Endothelial cell of umbilical vein (primary cell): ENCODE data around the gene PFKL. TPM values are rescaled to one million over a fixed set of nuclear protein-coding genes. Genes with fewer than 3 reads are reported as not detected.

Experiments used
- BruUV-seq: library from RNA; stranded (reverse); fragments of 400-500 nt; replicated peaks from 2 replicates; lab custom pipeline; 2021; lab: Mats Ljungman, UMichigan
- CTCF ChIA-PET: fragments of 300-600, 350-600 bp; sonication (Branson Sonifier 250); formaldehyde crosslinking; loops from one replicate; lab custom pipeline; 2021; ENCODE audit warnings: antibody characterized with exemption, inconsistent platforms; lab: Charles Lee
- POLR2A ChIA-PET: fragments of 300-600, 350-600 bp; sonication (Branson Sonifier 250); formaldehyde crosslinking; loops from one replicate; lab custom pipeline; 2021; ENCODE audit warnings: antibody characterized with exemption, inconsistent platforms; lab: Charles Lee
- DNase-seq: peaks from one replicate; pipeline ENCODE4 v3.0.0-alpha.2; 2011; ENCODE audit warnings: low read depth, low spot score
- FAIRE-seq: peaks from 2 replicates; lab custom pipeline; 2011; peaks lifted over from hg19 to GRCh38; lab: Jason Lieb, UNC
- H2AFZ ChIP-seq: 2 replicates; pipeline ENCODE4 v1.6.0; 2012; ENCODE audit warnings: low read depth, low read length, control low read depth, inconsistent platforms
- H3K27ac ChIP-seq: 2 replicates; pipeline ENCODE4 v1.5.1; 2011; ENCODE audit warnings: low read depth, mild to moderate bottlenecking, control low read depth, low read length, moderate library complexity; ENCODE audit not compliant: insufficient read depth
- H3K27me3 ChIP-seq, 2 experiments: 2 replicates each; pipeline versions ENCODE4 v1.6.0 to v1.6.1; 2011; ENCODE audit warnings: low read length in 2 of 2, mixed read lengths in 1 of 2; ENCODE audit not compliant: control insufficient read depth in 2 of 2, insufficient read depth in 2 of 2
- H3K36me3 ChIP-seq, 2 experiments: 2 replicates in 1 of 2; 3 replicates in 1 of 2; pipeline ENCODE4 v1.5.1; 2011; ENCODE audit warnings: low read length in 2 of 2, mild to moderate bottlenecking in 1 of 2, moderate library complexity in 1 of 2; ENCODE audit not compliant: control insufficient read depth in 2 of 2, insufficient read depth in 2 of 2; ENCODE audit errors: extremely low read depth in 1 of 2
- H3K4me1 ChIP-seq: 3 replicates; pipeline ENCODE4 v1.5.1; 2011; ENCODE audit warnings: mild to moderate bottlenecking, low read length; ENCODE audit not compliant: control insufficient read depth, insufficient read depth; ENCODE audit errors: extremely low read depth
- H3K4me2 ChIP-seq: 2 replicates; pipeline ENCODE4 v1.6.1; 2011; ENCODE audit warnings: low read length, control low read depth, mixed read lengths; ENCODE audit not compliant: insufficient read depth
- H3K4me3 ChIP-seq, 3 experiments: fragments of 200-600 bp in 1 of 3; sonication (generic), shearing (Covaris generic) in 1 of 3; replicated peaks in 1 of 3; 2 replicates each; pipeline ENCODE4 v1.5.1; 2011 to 2016; ENCODE audit warnings: control low read depth in 3 of 3, low read length in 3 of 3, mild to moderate bottlenecking in 2 of 3, inconsistent platforms in 1 of 3, low read depth in 1 of 3, moderate library complexity in 1 of 3; ENCODE audit not compliant: insufficient read depth in 1 of 3
- H3K79me2 ChIP-seq: 2 replicates; pipeline ENCODE4 v1.6.0; 2012; ENCODE audit warnings: low read length, inconsistent platforms; ENCODE audit not compliant: control insufficient read depth, insufficient read depth
- H3K9ac ChIP-seq: replicated peaks from 2 replicates; pipeline ENCODE3; 2011; ENCODE audit warnings: low read length, control low read depth; ENCODE audit not compliant: insufficient read depth; ENCODE audit errors: extremely low read depth
- H3K9me1 ChIP-seq: replicated peaks from 3 replicates; pipeline ENCODE4 v1.6.0; 2011; ENCODE audit warnings: mild to moderate bottlenecking, low read length; ENCODE audit not compliant: control insufficient read depth, insufficient read depth; ENCODE audit errors: extremely low read depth
- H3K9me3 ChIP-seq: replicated peaks from 2 replicates; pipeline ENCODE4 v1.5.1; 2012; ENCODE audit warnings: low read length, inconsistent platforms; ENCODE audit not compliant: control insufficient read depth, insufficient read depth
- H4K20me1 ChIP-seq: replicated peaks from 2 replicates; pipeline ENCODE3; 2011; ENCODE audit warnings: mild to moderate bottlenecking, low read length; ENCODE audit not compliant: control insufficient read depth, insufficient read depth; ENCODE audit errors: extremely low read depth
- EZH2 ChIP-seq: IDR thresholded peaks from 2 replicates; pipeline ENCODE4 v1.6.1; 2012; ENCODE audit warnings: borderline replicate concordance, low read depth, mild to moderate bottlenecking, moderate library complexity, low read length, inconsistent platforms; ENCODE audit not compliant: severe bottlenecking
- FOS ChIP-seq: IDR thresholded peaks from 2 replicates; pipeline ENCODE4 v1.6.1; 2011; ENCODE audit warnings: mild to moderate bottlenecking, low read length, moderate library complexity, borderline replicate concordance; ENCODE audit not compliant: insufficient read depth
- GATA2 ChIP-seq: IDR thresholded peaks from 2 replicates; pipeline ENCODE4 v1.7.0; 2011; ENCODE audit warnings: low read depth, mild to moderate bottlenecking, moderate library complexity, mixed read lengths, low read length; ENCODE audit not compliant: insufficient read length, insufficient read depth
- JUN ChIP-seq: IDR thresholded peaks from 2 replicates; pipeline ENCODE4 v1.6.1; 2011; ENCODE audit warnings: borderline replicate concordance, low read depth; ENCODE audit not compliant: insufficient read length, insufficient read depth
- POLR2A ChIP-seq: IDR thresholded peaks from 2 replicates; pipeline ENCODE4 v1.6.1; 2012; ENCODE audit warnings: low read depth, mild to moderate bottlenecking, control low read depth, low read length
- POLR2AphosphoS5 ChIP-seq: IDR thresholded peaks from 2 replicates; pipeline ENCODE4 v1.6.1; 2012; ENCODE audit warnings: low read depth, mild to moderate bottlenecking, control low read depth, low read length, moderate library complexity; ENCODE audit not compliant: insufficient read depth
- dilution Hi-C: fragments of 300-500 bp; cut with MboI; formaldehyde crosslinking; loops from one replicate; pipeline ENCODE4 v1.15.0; 2019; ENCODE audit warnings: low sequenced_read_pairs; ENCODE audit not compliant: extremely low pct_ligation_motif_present
- intact Hi-C: fragments of 100-400 bp; cut with micrococcal nuclease; formaldehyde crosslinking; loops from one replicate; pipeline ENCODE4 v1.10.0; 2022
- polyA plus RNA-seq, 4 experiments: library from polyadenylated mRNA; depleted of rRNA in 3 of 4; stranded (reverse) in 3 of 4; unstranded in 1 of 4; fragments of >200 nt; gene quantifications; 2 replicates each; pipeline versions ENCODE4 v1.2.1 to v1.2.3, GENCODE V29; 2011 to 2012; ENCODE audit warnings: missing spikeins in 1 of 4
- total RNA-seq: library from RNA; stranded (reverse); gene quantifications from 2 replicates; pipeline ENCODE4 v1.2.3, GENCODE V29; 2021
- TF ChIP-seq, protein P1 (sequence below): IDR thresholded peaks from 2 replicates; pipeline ENCODE4 v1.6.1; 2011; ENCODE audit not compliant: insufficient read depth, insufficient read length
- TF ChIP-seq, protein P2 (sequence below), 2 donors: IDR thresholded peaks; 1 replicate in 1 of 2; 2 replicates in 1 of 2; pipeline ENCODE4 v1.5.1; 2011; ENCODE audit warnings: low read length in 2 of 2, mild to moderate bottlenecking in 2 of 2, moderate library complexity in 2 of 2, control low read depth in 1 of 2, inconsistent platforms in 1 of 2, low read depth in 1 of 2; ENCODE audit not compliant: insufficient read depth in 1 of 2; ENCODE audit errors: extremely low read depth in 1 of 2

Gene PFKL
- total and polyA plus RNA-seq, 2 donors (not counting 3 experiments of a cell fraction or from before 2014, with no cell fraction given) = 137 to 154 TPM

DNA sequence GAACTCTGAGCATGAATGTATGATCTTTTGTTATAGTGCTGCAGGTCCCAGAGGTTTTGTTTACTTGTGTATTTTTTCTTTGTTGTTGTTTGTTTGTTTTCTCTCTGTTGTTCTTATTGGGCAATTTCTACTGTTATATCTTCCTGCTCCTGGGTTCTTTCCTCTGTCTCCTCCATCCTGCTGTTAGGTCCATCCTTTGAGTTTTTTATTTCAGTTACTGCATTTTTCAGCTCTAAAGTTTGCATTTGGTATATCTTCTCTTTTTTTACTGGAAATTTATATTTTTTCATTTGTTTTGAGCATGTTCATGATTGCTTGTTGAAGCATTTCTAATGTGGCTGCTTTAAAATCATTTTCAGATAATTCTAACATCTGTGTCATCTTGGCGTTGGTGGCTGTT lies 63.4 kb downstream of the PFKL start:
- H3K27me3 ChIP-seq = peaks cover 0 to 4% of the 10 kb centered on the region in 2 experiments
- no peaks in the 10 kb centered on the region for H3K79me2 ChIP-seq
- no peak overlapping the region for H3K4me2 ChIP-seq
- H3K9me1 ChIP-seq = no peaks in the 10 kb centered on the region
- H3K9ac ChIP-seq = no peak overlapping the region
- no peaks in the 10 kb centered on the region for H3K36me3 ChIP-seq
- CTCF ChIA-PET = no interaction called here
- no peak for DNase-seq
- H3K27ac ChIP-seq = no peak overlapping the region
- BruUV-seq = no TSS peak
- POLR2A ChIA-PET = no interaction called here
- intact Hi-C loops (no loop called here), dilution Hi-C loops (no loop called here)
- H3K9me3 ChIP-seq = no peaks in the 10 kb centered on the region
- no peaks in the 10 kb centered on the region for H4K20me1 ChIP-seq
- H3K4me1 ChIP-seq = no peaks in the 10 kb centered on the region
- H3K4me3 ChIP-seq = no peak overlapping the region
- no peak for TF ChIP-seq POLR2AphosphoS5
- TF ChIP-seq, protein P1, sequence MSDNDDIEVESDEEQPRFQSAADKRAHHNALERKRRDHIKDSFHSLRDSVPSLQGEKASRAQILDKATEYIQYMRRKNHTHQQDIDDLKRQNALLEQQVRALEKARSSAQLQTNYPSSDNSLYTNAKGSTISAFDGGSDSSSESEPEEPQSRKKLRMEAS = no peak
- TF ChIP-seq EZH2 = no peak
- no peak for TF ChIP-seq POLR2A
- TF ChIP-seq JUN = no peak
- TF ChIP-seq, protein P2, sequence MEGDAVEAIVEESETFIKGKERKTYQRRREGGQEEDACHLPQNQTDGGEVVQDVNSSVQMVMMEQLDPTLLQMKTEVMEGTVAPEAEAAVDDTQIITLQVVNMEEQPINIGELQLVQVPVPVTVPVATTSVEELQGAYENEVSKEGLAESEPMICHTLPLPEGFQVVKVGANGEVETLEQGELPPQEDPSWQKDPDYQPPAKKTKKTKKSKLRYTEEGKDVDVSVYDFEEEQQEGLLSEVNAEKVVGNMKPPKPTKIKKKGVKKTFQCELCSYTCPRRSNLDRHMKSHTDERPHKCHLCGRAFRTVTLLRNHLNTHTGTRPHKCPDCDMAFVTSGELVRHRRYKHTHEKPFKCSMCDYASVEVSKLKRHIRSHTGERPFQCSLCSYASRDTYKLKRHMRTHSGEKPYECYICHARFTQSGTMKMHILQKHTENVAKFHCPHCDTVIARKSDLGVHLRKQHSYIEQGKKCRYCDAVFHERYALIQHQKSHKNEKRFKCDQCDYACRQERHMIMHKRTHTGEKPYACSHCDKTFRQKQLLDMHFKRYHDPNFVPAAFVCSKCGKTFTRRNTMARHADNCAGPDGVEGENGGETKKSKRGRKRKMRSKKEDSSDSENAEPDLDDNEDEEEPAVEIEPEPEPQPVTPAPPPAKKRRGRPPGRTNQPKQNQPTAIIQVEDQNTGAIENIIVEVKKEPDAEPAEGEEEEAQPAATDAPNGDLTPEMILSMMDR (IDR thresholded peaks at IDR 0.05; ENCODE audit: extremely low read depth in 1 of 2, insufficient read depth in 1 of 2, low read depth in 1 of 2, low read length in 2 of 2) = no peak
- TF ChIP-seq GATA2 = no peak
- no peak for TF ChIP-seq FOS
- FAIRE-seq = no peak
- no peak overlapping the region for H2AFZ ChIP-seq
